ENCODE measurements around the gene SLC16A1. TPM values are rescaled to one million over a fixed set of nuclear protein-coding genes. Genes with fewer than 3 reads are reported as not detected.

The SLC16A1 gene
- total and polyA plus RNA-seq, 2 donors: 19.4 to 28.6 TPM

DNA sequence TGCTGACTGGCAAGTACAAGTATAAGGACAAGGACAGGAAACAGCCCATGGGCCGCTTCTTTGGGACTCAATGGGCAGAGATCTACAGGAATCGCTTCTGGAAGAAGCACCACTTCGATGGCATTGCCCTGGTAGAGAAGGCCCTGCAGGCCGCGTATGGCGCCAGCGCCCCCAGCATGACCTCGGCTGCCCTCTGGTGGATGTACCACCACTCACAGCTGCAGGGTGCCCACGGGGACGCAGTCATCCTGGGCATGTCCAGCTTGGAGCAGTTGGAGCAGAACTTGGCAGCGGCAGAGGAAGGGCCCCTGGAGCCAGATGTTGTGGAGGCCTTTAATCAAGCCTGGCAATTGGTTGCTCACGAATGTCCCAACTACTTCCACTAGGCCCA is 32.0 kb downstream of the SLC16A1 start:
- no peak overlapping the region for H3K4me3 ChIP-seq (ENCODE audit: low read length in 2 of 2)
- no peak overlapping the region for H3K27ac ChIP-seq (ENCODE audit: low read depth in 1 of 2, low read length in 1 of 2)
- H3K27me3 ChIP-seq (ENCODE audit: control insufficient read depth in 2 of 2, insufficient read depth in 1 of 2, low read length in 1 of 2): no peaks in the 10 kb centered on the region
- H3K36me3 ChIP-seq (ENCODE audit: control insufficient read depth in 2 of 2, insufficient read depth in 2 of 2, low read length in 1 of 2): peaks cover 10 to 22% of the 10 kb centered on the region in 2 donors
- WGBS: 98% methylated on average over 12 of the region's 12 CpGs
- H3K4me1 ChIP-seq (ENCODE audit: control insufficient read depth in 2 of 2, insufficient read depth in 2 of 2, low read length in 2 of 2): no peaks in the 10 kb centered on the region
- no peaks in the 10 kb centered on the region for H3K9me3 ChIP-seq (ENCODE audit: control insufficient read depth in 2 of 2, insufficient read depth in 1 of 2, low read length in 1 of 2)
- DNase-seq (ENCODE audit: low read depth in 6 of 9, low spot score in 9 of 9): no peak

DNA sequence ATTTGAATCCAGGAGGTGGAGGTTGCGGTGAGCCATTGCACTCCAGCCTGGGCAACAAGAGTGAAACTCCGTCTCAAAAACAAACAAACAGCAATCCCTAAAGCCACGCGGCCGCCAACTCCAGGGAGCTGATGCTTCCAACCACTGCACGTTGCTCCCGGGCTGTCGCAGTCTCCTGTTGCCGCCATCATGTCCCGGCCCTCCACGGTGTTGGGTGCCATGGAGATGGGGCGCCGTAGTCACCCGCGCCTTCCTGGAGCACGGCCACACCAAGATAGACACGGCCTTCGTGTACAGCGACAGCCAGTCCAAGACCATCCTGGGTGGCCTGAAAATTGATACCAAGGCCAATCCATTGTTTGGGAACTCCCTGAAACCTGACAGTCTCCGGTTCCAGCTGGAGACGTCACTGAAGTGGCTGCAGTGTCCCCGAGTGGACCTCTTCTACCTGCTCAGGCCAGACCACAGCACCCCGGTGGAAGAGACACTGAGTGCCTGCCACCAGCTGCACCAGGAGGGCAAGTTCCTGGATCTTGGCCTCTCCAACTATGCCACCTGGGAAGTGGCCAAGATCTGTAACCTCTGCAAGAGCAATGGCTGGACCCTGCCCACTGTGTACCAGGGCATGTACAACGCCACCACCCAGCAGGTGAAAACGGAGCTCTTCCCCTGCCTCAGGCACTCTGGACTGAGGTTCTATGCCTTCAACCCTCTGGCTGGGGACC is 32.6 kb downstream of the SLC16A1 start:
- H3K4me3 ChIP-seq (ENCODE audit: low read length in 2 of 2): no peak overlapping the region
- H3K27ac ChIP-seq (ENCODE audit: low read depth in 1 of 2, low read length in 1 of 2): no peak overlapping the region
- peaks cover 10 to 21% of the 10 kb centered on the region in 2 donors for H3K36me3 ChIP-seq (ENCODE audit: control insufficient read depth in 2 of 2, insufficient read depth in 2 of 2, low read length in 1 of 2)
- WGBS: 97% methylated on average over 25 of the region's 25 CpGs
- H3K4me1 ChIP-seq (ENCODE audit: control insufficient read depth in 2 of 2, insufficient read depth in 2 of 2, low read length in 2 of 2): no peaks in the 10 kb centered on the region
- no peaks in the 10 kb centered on the region for H3K27me3 ChIP-seq (ENCODE audit: control insufficient read depth in 2 of 2, insufficient read depth in 1 of 2, low read length in 1 of 2)
- H3K9me3 ChIP-seq (ENCODE audit: control insufficient read depth in 2 of 2, insufficient read depth in 1 of 2, low read length in 1 of 2): no peaks in the 10 kb centered on the region
- no peak for DNase-seq (ENCODE audit: low read depth in 6 of 9, low spot score in 9 of 9)

DNA sequence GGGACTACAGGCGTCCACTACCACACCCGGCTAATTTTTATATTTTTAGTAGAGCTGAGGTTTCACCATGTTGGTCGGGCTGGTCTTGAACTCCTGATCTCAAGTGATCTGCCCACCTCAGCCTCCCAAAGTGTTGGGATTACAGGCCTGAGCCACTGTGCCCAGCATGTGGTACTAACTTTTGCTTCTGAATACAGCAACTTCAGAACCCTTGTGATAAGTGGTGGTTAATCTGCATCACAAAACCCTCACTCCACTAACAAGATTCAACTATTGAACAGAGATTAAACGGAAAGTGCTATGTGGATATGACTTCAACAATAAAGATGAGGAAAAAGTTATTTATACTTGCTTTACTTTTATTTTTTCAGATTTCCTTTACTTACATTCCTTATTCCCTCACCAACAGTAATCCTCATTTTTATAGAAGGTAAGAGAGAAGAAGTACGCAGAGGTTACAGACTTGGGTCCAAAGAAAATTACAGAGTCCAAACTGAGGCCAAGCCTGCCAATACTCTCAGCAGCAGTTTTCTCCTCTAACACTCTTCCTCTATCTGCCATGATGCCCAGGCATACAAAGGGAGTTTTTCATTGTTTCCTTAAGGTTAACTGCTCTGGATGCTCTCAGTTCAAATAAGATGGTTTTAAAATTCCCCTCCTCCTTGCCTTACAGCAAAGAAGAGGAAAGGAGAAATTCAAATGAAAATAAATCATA is 44.3 kb downstream of the SLC16A1 start:
- DNase-seq (ENCODE audit: low read depth in 6 of 9, low spot score in 9 of 9): no peak
- Histone ChIP-seq H3K4me1 (ENCODE audit: control insufficient read depth in 2 of 2, insufficient read depth in 2 of 2, low read length in 2 of 2) (no peaks in the 10 kb centered on the region), H3K4me3 (ENCODE audit: low read length in 2 of 2) (no peak overlapping the region), H3K27ac (ENCODE audit: low read depth in 1 of 2, low read length in 1 of 2) (no peak overlapping the region), H3K36me3 (ENCODE audit: control insufficient read depth in 2 of 2, insufficient read depth in 2 of 2, low read length in 1 of 2) (peaks cover 0 to 14% of the 10 kb centered on the region in 2 donors), H3K27me3 (ENCODE audit: control insufficient read depth in 2 of 2, insufficient read depth in 1 of 2, low read length in 1 of 2) (no peaks in the 10 kb centered on the region), H3K9me3 (ENCODE audit: control insufficient read depth in 2 of 2, insufficient read depth in 1 of 2, low read length in 1 of 2) (no peaks in the 10 kb centered on the region)
- 97% methylated on average over 5 of the region's 5 CpGs for WGBS

GRCh38 chr1:112909847-112910246 is 46.1 kb downstream of the SLC16A1 start:
- Histone ChIP-seq H3K27me3 (ENCODE audit: control insufficient read depth in 2 of 2, insufficient read depth in 1 of 2, low read length in 1 of 2) (no peaks in the 10 kb centered on the region), H3K4me3 (ENCODE audit: low read length in 2 of 2) (no peak overlapping the region), H3K36me3 (ENCODE audit: control insufficient read depth in 2 of 2, insufficient read depth in 2 of 2, low read length in 1 of 2) (peaks cover 0 to 14% of the 10 kb centered on the region in 2 donors), H3K9me3 (ENCODE audit: control insufficient read depth in 2 of 2, insufficient read depth in 1 of 2, low read length in 1 of 2) (no peaks in the 10 kb centered on the region), H3K27ac (ENCODE audit: low read depth in 1 of 2, low read length in 1 of 2) (no peak overlapping the region), H3K4me1 (ENCODE audit: control insufficient read depth in 2 of 2, insufficient read depth in 2 of 2, low read length in 2 of 2) (no peaks in the 10 kb centered on the region)
- no peak for DNase-seq (ENCODE audit: low read depth in 6 of 9, low spot score in 9 of 9)
- 99% methylated on average over 2 of the region's 2 CpGs for WGBS

GRCh38 chr1:112906150-112906698 is 49.8 kb downstream of the SLC16A1 start:
- WGBS: 95% methylated on average over 2 of the region's 2 CpGs

DNA sequence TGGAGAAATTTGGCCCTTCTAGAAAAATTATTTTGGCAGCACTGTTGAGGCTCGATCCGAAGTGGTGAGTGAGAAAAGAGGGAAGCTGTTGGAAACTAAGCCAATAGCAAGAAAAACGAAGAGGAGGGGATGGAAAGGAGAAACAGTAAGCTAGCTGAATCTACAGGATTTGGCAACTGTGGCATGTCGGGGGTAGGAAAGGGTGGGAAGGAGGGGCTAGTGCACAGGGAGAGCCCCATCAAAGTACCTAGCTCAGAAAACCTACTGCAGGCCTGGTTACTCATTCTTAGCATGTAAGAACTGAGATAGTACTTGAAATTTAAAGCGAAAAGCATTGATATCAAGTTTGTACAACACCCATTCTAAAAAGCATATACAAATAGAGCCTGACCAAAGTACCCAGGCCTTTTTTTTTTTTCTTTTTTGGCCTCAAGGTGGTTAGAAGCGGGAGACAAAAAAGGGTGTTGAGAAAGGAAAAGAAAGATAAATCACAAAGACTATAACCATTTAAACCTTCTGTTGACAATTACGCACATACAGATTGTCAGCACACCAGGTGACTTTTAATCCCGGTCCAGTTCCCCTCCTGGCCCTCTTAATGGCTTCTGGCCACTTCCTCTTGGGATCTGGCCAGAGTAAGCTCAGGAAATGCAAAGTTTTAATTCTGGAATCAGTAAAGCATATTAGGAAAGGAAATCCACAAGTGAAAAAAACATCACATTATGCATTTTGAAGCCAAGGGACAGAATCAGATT is 50.4 kb downstream of the SLC16A1 start:
- Histone ChIP-seq H3K27me3 (ENCODE audit: control insufficient read depth in 2 of 2, insufficient read depth in 1 of 2, low read length in 1 of 2) (no peaks in the 10 kb centered on the region), H3K4me1 (ENCODE audit: control insufficient read depth in 2 of 2, insufficient read depth in 2 of 2, low read length in 2 of 2) (no peaks in the 10 kb centered on the region), H3K36me3 (ENCODE audit: control insufficient read depth in 2 of 2, insufficient read depth in 2 of 2, low read length in 1 of 2) (no peaks in the 10 kb centered on the region), H3K27ac (ENCODE audit: low read depth in 1 of 2, low read length in 1 of 2) (no peak overlapping the region), H3K4me3 (ENCODE audit: low read length in 2 of 2) (no peak overlapping the region), H3K9me3 (ENCODE audit: control insufficient read depth in 2 of 2, insufficient read depth in 1 of 2, low read length in 1 of 2) (no peaks in the 10 kb centered on the region)
- 89% methylated on average over 8 of the region's 8 CpGs for WGBS
- no peak for DNase-seq (ENCODE audit: low read depth in 6 of 9, low spot score in 9 of 9)

More at GRCh38 chr1:112906150-112906698, 49.8 kb downstream of the SLC16A1 start:
- no peaks in the 10 kb centered on the region for H3K4me1 ChIP-seq (ENCODE audit: control insufficient read depth in 2 of 2, insufficient read depth in 2 of 2, low read length in 2 of 2)
- H3K4me3 ChIP-seq (ENCODE audit: low read length in 2 of 2): no peak overlapping the region
- H3K27me3 ChIP-seq (ENCODE audit: control insufficient read depth in 2 of 2, insufficient read depth in 1 of 2, low read length in 1 of 2): no peaks in the 10 kb centered on the region
- H3K27ac ChIP-seq (ENCODE audit: low read depth in 1 of 2, low read length in 1 of 2): no peak overlapping the region
- DNase-seq (ENCODE audit: low read depth in 6 of 9, low spot score in 9 of 9): no peak
- no peaks in the 10 kb centered on the region for H3K9me3 ChIP-seq (ENCODE audit: control insufficient read depth in 2 of 2, insufficient read depth in 1 of 2, low read length in 1 of 2)
- peaks cover 0 to 2% of the 10 kb centered on the region in 2 donors for H3K36me3 ChIP-seq (ENCODE audit: control insufficient read depth in 2 of 2, insufficient read depth in 2 of 2, low read length in 1 of 2)

GRCh38 chr1:112904831-112905261 is 51.1 kb downstream of the SLC16A1 start:
- Histone ChIP-seq H3K4me3 (ENCODE audit: low read length in 2 of 2) (no peak overlapping the region), H3K9me3 (ENCODE audit: control insufficient read depth in 2 of 2, insufficient read depth in 1 of 2, low read length in 1 of 2) (no peaks in the 10 kb centered on the region), H3K4me1 (ENCODE audit: control insufficient read depth in 2 of 2, insufficient read depth in 2 of 2, low read length in 2 of 2) (no peaks in the 10 kb centered on the region), H3K27ac (ENCODE audit: low read depth in 1 of 2, low read length in 1 of 2) (no peak overlapping the region), H3K36me3 (ENCODE audit: control insufficient read depth in 2 of 2, insufficient read depth in 2 of 2, low read length in 1 of 2) (no peaks in the 10 kb centered on the region), H3K27me3 (ENCODE audit: control insufficient read depth in 2 of 2, insufficient read depth in 1 of 2, low read length in 1 of 2) (no peaks in the 10 kb centered on the region)
- no peak for DNase-seq (ENCODE audit: low read depth in 6 of 9, low spot score in 9 of 9)
- 93% methylated on average over 4 of the region's 4 CpGs for whole genome bisulfite sequencing

- no peak overlapping the region for H3K4me3 ChIP-seq (ENCODE audit: low read length in 2 of 2)
- H3K9me3 ChIP-seq (ENCODE audit: control insufficient read depth in 2 of 2, insufficient read depth in 1 of 2, low read length in 1 of 2): no peaks in the 10 kb centered on the region
- H3K4me1 ChIP-seq (ENCODE audit: control insufficient read depth in 2 of 2, insufficient read depth in 2 of 2, low read length in 2 of 2): no peaks in the 10 kb centered on the region
- H3K36me3 ChIP-seq (ENCODE audit: control insufficient read depth in 2 of 2, insufficient read depth in 2 of 2, low read length in 1 of 2): no peaks in the 10 kb centered on the region
- 98% methylated on average over 5 of the region's 5 CpGs for WGBS
- H3K27ac ChIP-seq (ENCODE audit: low read depth in 1 of 2, low read length in 1 of 2): no peak overlapping the region
- no peaks in the 10 kb centered on the region for H3K27me3 ChIP-seq (ENCODE audit: control insufficient read depth in 2 of 2, insufficient read depth in 1 of 2, low read length in 1 of 2)
- no peak for DNase-seq (ENCODE audit: low read depth in 6 of 9, low spot score in 9 of 9)
Measured at GRCh38 chr1:112904071-112904830, 51.7 kb downstream of the SLC16A1 start.

All from thymus (tissue), 11 donors.